MM.1S (cell line): Measurements from ENCODE around the gene MAN2A2.

Experiments used
- CTCF ChIP-seq: fragments of 300-600 bp; sonication (generic); IDR thresholded peaks from 2 replicates; pipeline ENCODE4 v1.5.1; 2016; ENCODE audit warnings: antibody characterized with exemption, low read length, mixed read lengths
- EZH2 ChIP-seq: fragments of 300-600 bp; sonication (generic); optimal IDR thresholded peaks from 2 replicates; pipeline ENCODE3; 2017; ENCODE audit warnings: low read depth, mild to moderate bottlenecking, antibody characterized with exemption, low read length, mixed read lengths

- no peak for TF ChIP-seq CTCF
- no peak for TF ChIP-seq EZH2
Observed at GRCh38 chr15:90857883-90858443, 45.1 kb upstream of the MAN2A2 start.
